K562 treated with DMSO at 1 percent for 12 hours (cell line): ENCODE results near the gene HOXD10. TPM values are rescaled to one million over a fixed set of nuclear protein-coding genes. Genes with fewer than 3 reads are reported as not detected.

ENCODE experiments used
- total RNA-seq: library from RNA; unstranded; fragments of 300-600 nt; gene quantifications from 2 replicates; pipeline ENCODE4 v1.2.3, GENCODE V29; 2022; ENCODE audit not compliant: insufficient read depth

The HOXD10 gene
- not detected in 2 replicates for total RNA-seq

GRCh38 chr2:176115883-176116813 is at the start of gene HOXD10:
Gene HOXD10, plus strand, starts transcription at chr2:176116778. Its CDS starts 56 bp downstream, at chr2:176116834.

GRCh38 chr2:176083796-176084261 is 32.7 kb upstream of the HOXD10 start, which contains the start of gene EVX2:
Gene EVX2, minus strand, starts transcription at chr2:176083962. Its CDS starts 186 bp downstream, at chr2:176083776.

GRCh38 chr2:176092270-176093144 is 24.1 kb upstream of the HOXD10 start, which contains the start of gene HOXD13:
Gene HOXD13, plus strand, starts transcription at chr2:176092721. Its CDS starts 170 bp downstream, at chr2:176092891.

GRCh38 chr2:176099728-176100546 is 16.6 kb upstream of the HOXD10 start, which contains the start of gene HOXD12:
Gene HOXD12, plus strand, starts transcription at chr2:176099795. Its CDS starts 7 bp downstream, at chr2:176099802.

GRCh38 chr2:176106581-176107539 is 9.7 kb upstream of the HOXD10 start, which contains the start of gene HOXD11:
Gene HOXD11, plus strand, starts transcription at chr2:176107280. Its CDS starts 76 bp downstream, at chr2:176107356.

GRCh38 chr2:176122683-176123410 is 6.3 kb downstream of the HOXD10 start, which contains the start of gene HOXD9:
Gene HOXD9, plus strand, starts transcription at chr2:176122719. Its CDS starts 50 bp downstream, at chr2:176122769.

GRCh38 chr2:176128982-176129796 is 12.6 kb downstream of the HOXD10 start, which contains the start of gene HOXD8:
Gene HOXD8, plus strand, starts transcription at chr2:176129705. Its CDS starts 662 bp downstream, at chr2:176130367.

GRCh38 chr2:176151442-176152287 is 35.1 kb downstream of the HOXD10 start, which contains the start of gene HOXD4:
Gene HOXD4, plus strand, starts transcription at chr2:176151550. Its CDS starts 84 bp downstream, at chr2:176151634.

GRCh38 chr2:176156807-176157498 is 40.4 kb downstream of the HOXD10 start, which contains the start of gene HOXD3:
Gene HOXD3, plus strand, starts transcription at chr2:176157307. Its CDS starts 11,808 bp downstream, at chr2:176169115.

Other genes starting within 250 kb of the HOXD10 start
- gene LNPK, start 114.5 kb upstream of the HOXD10 start, total RNA-seq: 23.3 and 34.3 TPM in 2 replicates
- not detected in 2 replicates for gene EVX2, start 32.8 kb upstream of the HOXD10 start, total RNA-seq
- gene HOXD13, start 24.1 kb upstream of the HOXD10 start, total RNA-seq: not detected in 2 replicates
- not detected in 2 replicates for gene HOXD12, start 17.0 kb upstream of the HOXD10 start, total RNA-seq
- not detected in 2 replicates for gene HOXD11, start 9.5 kb upstream of the HOXD10 start, total RNA-seq
- gene HOXD9, start 5.9 kb downstream of the HOXD10 start, total RNA-seq: not detected in 2 replicates
- 0.99 TPM in 1 of 2 replicates, not detected in the other for gene HOXD8, start 12.9 kb downstream of the HOXD10 start, total RNA-seq
- gene HOXD4, start 34.8 kb downstream of the HOXD10 start, total RNA-seq: not detected in 2 replicates
- not detected in 2 replicates for gene HOXD3, start 40.5 kb downstream of the HOXD10 start, total RNA-seq
- not detected in 2 replicates for gene HOXD1, start 71.9 kb downstream of the HOXD10 start, total RNA-seq
- gene MTX2, start 152.7 kb downstream of the HOXD10 start, total RNA-seq: 53.2 and 61.2 TPM in 2 replicates